DMS 273 (cell line): ENCODE data around the gene TAAR1.

Experiments
- DNase-seq: peaks from one replicate; lab custom pipeline; 2025; ENCODE audit not compliant: unreplicated experiment; lab: John Stamatoyannopoulos, UW

Gene TAAR1

DNA sequence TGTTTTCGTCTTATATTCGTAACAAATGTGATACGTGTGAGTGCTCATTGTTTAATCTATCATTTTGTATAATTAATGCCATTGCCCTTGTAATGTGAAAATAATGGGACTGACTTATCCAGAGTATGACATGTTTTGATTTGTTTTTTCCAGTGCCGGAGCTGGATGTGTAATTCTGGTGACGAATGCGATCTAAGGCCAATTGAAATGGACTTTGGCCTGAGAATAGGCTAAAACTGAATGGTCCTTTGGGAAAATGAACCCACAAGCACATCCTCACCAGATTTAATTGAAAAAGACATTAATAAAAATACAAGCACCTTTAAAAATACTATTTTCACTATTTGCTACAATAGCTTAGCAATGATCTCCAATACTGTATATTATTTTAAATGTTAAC lies 62.8 kb downstream of the TAAR1 start:
- DNase-seq, result no peak
